Activated CD8-positive, alpha-beta memory T cell treated with anti-CD3 and anti-CD28 coated beads, Interleukin-2, amount 50 U/mL, for 24 hours (primary cell): ENCODE results near the gene ACKR2.

Experiments
- DNase-seq: peaks from one replicate; pipeline ENCODE4 v3.0.0-alpha.2; 2020; ENCODE audit errors: extremely low read depth

ACKR2 gene

DNA sequence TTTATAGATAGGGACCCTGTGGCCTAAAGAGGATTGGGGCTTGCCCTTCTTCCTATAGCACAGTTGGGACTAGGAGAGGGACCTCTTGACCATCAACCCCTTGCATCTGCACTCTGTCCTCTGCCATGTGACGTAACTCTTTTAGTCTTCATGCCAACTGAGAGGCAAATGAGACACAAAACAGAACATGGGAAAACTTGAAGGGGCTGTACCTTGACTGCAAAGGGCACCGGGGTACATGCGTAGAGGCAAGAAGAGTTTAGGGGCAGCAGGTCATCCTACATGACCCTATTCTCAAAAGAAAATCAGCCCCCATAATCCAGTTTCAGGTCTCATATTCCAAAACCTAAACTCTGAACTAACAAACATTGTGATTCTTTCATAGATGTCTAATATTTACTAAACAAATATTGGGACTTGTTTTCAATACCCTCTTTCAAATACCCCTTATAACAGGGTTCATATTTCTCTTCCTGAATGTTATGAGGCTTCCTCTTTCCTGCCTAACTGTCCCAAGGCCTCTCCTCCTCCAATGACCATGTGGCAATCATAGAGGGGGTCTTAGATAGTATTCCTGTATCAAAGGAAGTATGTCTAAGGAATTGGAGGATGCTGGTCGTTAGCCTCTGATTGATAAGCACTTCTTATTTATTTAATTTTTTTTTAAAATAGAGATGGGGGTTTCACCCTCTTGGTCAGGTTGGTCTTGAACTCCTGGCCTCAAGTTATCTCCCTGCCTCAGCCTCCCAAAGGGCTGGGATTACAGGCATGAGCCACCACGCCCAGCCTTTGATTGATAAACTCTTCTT is 20.6 kb downstream of the ACKR2 start:
- no peak for DNase-seq

- no peak for DNase-seq
Measured at GRCh38 chr3:42830437-42831320, 21.4 kb downstream of the ACKR2 start.

GRCh38 chr3:42831321-42831713 is 22.1 kb downstream of the ACKR2 start:
- DNase-seq, result peak; percentile 53

DNA sequence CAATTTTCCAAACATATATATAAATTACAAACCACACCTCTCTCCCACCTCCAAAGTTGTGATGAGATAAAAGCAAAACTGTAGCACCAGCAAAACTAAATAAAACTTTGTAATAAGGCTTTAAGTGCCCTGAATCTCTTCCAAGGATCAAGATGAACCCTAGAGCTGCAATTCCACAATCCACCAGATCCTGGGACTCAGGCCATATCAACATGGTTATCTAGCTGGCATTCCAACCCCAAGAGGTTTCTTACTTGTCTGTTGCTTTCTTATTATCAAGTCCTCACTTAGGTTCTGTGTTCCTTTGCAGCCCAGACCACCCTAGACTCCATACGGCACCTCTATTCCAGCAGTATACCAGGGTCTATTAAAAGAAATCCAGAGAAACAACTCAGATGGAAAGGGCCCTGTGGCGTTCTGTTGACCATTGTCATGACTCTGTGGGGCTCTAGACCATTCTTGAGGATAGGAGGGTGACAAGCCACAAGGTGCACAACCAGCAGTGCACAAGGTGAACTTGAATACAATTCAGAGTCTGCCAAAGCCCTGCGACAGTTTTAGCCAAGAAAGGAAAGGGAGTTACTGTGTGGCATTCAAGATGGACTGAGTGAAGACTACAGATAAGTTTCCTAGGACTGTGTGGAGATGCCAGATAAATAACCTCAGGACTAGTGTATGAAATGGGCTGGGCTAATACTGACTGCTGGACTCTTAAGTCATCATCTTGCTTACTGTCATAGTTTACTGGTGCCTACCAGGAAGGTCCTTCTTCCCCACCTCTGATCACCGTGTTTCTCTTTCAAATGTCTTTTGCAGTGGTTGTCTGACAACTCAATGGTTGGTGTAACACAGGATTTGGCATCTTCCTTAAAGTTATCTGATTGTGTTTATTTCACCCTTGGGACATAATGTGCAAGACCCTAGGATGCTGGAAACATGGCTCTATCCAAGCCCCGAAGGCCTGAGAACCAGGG is 27.2 kb downstream of the ACKR2 start:
- no peak for DNase-seq

DNA sequence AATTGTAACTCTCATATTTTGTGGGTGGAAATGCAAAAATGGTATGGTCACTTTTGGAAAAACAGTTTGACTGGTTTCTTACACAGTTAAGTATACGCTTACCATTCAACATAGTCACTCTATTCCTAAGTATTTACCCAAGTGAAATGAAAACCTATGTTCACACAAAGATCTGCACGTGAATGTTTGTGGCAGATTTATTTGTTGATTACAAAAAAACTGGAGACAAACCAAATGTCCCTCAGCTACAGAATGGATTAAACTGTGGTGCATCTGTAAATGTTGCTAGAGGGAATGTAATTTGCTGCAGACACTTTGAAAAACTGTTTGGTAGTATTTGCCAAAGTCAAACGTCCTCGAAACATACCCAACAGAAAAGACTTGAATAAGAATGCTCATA is 29.3 kb downstream of the ACKR2 start:
- DNase-seq, result no peak

- DNase-seq, result no peak
Measured at GRCh38 chr3:42839616-42840015, 30.4 kb downstream of the ACKR2 start.

GRCh38 chr3:42841332-42841731 is 32.1 kb downstream of the ACKR2 start:
- DNase-seq, result no peak

- DNase-seq, result no peak
Measured at GRCh38 chr3:42843713-42844411, 34.6 kb downstream of the ACKR2 start.

DNA sequence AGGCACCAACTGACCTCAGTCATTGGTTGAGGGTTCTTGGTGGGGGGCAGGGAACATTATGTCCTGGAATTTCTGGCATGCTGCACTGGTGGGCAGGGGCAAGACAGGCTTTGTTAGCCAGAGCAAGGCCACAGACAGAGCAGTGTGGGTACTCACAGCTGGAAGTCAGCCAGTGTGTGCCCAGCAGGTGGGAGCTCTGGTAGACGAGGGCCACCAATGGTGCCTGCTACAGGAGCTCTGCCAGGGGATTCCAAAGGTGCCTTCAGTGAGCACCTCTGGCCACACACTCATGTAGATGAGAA is 35.1 kb downstream of the ACKR2 start:
- DNase-seq, result no peak

DNA sequence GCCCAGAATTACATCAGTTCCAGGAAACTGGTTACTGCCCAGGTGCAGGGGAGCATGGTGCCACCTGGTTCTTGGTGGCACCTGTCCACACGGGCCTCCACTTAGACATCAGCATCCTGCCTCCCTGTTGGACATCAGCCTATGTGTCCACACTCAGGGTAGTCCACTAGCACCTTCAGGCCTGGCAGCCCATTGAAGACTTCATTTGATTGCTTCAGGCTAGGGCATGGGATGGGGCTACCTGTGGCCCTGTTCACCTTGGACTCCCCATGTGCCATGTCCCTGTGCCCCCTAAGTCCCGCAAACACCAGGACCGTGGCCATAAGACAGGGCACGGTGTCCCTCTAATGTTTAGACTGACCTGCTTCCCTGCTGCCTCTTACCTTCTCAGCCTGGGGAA is 35.6 kb downstream of the ACKR2 start:
- no peak for DNase-seq

DNA sequence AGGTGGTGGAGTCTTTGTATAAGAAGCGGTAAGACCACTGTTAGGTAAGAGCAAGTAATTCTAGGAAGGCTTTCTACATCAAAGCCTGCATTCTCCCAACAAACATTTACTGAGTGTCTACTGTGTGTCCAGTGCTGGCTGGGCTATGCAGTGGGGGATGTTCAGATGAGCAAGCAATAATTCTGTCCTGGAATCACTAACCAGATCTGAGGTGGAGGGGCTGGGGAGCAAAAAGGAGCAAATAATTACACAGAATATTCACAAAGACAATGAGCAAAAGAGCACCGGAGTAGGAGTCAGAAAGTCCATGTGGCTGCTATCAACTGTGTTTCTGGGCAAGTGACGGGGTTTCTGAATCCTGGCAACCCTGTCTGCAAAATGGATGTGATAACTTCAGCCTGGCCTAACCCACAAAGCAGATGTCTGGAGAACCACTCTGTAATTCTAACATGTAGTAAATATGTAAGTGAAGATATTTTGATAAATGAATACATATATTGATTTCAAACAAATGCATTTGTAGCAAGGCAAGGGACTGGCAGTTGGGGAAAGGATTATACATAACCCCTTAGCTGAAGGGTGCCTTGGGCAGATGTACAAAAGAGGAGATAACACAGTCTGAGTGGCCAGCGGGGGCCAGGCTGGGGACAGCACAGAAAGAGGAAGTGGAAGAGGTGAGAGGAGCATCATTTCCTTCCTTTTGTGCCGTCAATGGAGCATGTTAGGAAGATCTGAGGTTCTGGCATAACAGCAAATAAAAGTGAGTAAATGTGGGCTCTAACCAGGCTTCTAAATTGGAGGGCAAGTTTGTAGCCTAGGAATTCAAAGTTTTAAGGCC is 37.7 kb downstream of the ACKR2 start:
- DNase-seq, result no peak

GRCh38 chr3:42847731-42848130 is 38.5 kb downstream of the ACKR2 start:
- no peak for DNase-seq

GRCh38 chr3:42849017-42849416 is 39.8 kb downstream of the ACKR2 start:
- no peak for DNase-seq

DNA sequence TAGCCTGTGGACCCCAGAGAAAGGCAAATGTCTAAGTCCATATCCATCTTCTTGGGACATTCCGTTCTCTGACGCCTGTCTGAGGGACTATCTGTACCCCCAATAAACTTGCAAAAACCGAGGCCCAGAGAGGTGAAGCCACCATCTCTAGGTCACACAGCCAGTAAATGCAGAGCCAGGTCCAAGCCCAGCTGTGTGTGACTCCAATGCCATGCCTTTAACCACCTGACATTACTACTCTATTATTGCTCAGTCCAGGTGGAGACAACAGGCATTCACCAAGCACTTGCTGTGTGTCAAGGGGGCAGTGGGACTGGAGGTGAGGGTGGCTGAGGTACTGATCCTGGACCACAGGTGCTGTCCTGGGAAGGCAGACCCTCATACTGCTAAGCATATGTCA is 41.0 kb downstream of the ACKR2 start:
- DNase-seq, result no peak

GRCh38 chr3:42851228-42851834 is 42.1 kb downstream of the ACKR2 start:
- DNase-seq, result no peak

GRCh38 chr3:42852441-42852840 is 43.2 kb downstream of the ACKR2 start:
- DNase-seq, result no peak

GRCh38 chr3:42853056-42853455 is 43.8 kb downstream of the ACKR2 start:
- DNase-seq, result no peak

GRCh38 chr3:42853739-42854302 is 44.6 kb downstream of the ACKR2 start:
- no peak for DNase-seq

DNA sequence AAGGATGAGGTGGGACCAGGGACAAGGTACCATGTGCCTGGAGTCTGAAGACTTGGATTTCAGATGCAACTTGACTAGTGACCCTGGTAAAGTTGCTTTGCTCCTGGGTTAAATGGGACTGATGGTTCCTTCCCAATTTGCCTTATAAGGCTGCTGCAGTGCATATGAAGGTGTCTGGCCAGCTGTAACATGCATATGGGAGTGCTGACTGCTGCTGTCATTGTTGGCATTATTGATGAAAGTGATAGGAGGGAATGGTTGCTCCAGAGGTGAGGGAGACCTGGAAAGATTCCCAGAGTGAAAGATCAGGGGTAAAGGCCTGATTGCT is 45.9 kb downstream of the ACKR2 start:
- no peak for DNase-seq
